Measurements from ENCODE around the gene ZFYVE28. TPM values are rescaled to one million over a fixed set of nuclear protein-coding genes. Genes with fewer than 3 reads are reported as not detected.

The ZFYVE28 gene
- total RNA-seq, 1 experiment from 2014 or later = 7.1 TPM

GRCh38 chr4:2313366-2313765 lies 105.1 kb downstream of the ZFYVE28 start:
- DNase-seq (ENCODE audit: extremely low read depth, low read depth) = no peak

GRCh38 chr4:2306773-2307410 lies 111.6 kb downstream of the ZFYVE28 start:
- no peak for DNase-seq (ENCODE audit: extremely low read depth, low read depth)

DNA sequence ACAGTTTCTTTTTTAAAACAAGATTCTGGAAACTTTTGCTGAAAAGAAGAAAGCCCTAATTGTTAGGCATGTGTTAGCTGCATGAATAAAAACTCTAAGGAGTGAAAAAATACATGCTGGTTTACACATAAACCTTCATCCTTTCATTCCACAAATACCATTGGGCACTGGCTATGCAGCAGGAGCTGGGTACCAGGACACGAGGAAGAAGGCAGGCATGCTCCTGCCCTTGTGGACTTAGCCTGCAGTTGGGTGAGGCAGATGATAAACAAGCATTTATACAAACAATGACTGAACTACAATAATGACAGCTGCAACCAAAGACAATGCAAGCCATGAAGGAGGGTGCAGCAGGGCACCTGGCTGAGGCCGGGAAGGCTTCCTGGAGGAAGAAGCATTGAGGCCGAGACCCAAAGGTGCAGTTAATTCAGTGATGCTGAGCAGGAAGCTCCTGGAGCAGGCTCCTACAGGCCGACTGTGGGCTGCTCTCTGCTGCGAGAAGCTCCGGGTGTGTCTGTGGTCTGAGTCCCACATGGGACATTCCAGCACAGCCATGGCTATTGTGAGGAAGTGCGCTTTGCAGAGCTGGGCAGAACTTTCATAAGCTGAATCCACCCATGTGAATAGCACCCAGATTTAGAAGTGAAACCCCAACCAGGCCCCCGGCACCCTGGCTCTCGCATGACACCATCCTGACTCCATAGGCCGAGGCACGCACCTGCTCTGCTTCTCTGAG lies 112.5 kb downstream of the ZFYVE28 start:
- DNase-seq (ENCODE audit: extremely low read depth, low read depth) = no peak

GRCh38 chr4:2304877-2305561 lies 113.4 kb downstream of the ZFYVE28 start:
- DNase-seq (ENCODE audit: extremely low read depth, low read depth) = no peak

DNA sequence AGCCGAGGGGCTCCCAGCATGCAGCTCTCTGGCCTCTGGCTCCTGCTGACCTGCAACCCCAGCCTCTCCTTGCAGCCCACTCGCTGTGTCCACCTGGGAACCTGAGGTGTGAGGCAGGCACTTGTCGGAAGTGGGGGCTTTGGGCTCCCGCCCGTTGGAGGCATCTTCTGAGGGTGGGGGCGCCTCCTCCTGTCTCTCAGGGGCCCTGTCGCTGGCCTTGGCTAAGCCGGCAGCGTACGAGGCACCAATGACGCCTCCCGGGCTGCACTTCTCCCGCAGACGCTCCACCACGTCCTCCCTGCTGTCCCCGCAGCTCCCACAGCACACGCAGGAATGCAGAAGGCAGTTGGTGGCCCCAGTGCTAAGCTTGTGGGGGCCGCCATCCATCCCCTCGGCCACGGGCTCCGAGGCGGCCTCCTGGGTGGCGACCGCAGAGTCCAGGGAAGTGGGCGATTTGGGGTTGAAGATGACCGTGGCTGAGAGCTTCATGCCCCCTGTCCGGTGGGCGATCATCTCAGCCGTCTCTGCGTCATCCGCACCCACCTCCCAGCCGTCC lies 114.0 kb downstream of the ZFYVE28 start:
- DNase-seq (ENCODE audit: extremely low read depth, low read depth) = no peak

DNA sequence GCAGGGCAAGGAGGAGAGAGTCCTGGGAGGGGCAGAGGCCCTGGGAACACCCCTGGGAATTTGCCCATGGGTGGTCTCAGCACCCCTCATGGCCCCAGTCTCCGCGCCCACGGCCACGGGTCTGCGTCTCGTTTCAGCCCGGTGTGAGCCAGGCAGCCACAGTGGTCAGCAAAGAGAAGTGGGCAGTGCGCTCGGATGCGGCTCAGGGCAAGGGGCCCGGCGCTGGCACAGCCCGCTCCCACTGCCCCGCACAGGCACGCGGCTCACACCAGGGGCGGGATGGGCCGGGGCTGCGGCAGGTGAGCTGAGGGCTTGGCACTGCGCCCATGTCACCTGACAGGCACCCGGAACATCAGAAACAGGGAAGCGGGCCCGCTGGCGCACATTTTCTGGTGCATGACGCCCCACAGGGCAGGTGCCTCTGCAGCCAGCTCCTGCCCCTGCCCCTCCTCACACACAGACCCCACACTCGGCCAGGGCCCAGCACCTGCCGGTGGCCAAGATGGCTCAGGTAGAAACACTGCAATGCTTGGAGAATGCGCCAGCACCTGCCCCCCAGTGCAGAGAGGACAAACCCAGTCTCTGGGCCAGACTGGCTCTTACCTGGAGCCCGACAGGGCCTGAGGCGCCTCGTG lies 114.6 kb downstream of the ZFYVE28 start:
- no peak for DNase-seq (ENCODE audit: extremely low read depth, low read depth)

GRCh38 chr4:2303121-2303685 lies 115.2 kb downstream of the ZFYVE28 start:
- no peak for DNase-seq (ENCODE audit: extremely low read depth, low read depth)

DNA sequence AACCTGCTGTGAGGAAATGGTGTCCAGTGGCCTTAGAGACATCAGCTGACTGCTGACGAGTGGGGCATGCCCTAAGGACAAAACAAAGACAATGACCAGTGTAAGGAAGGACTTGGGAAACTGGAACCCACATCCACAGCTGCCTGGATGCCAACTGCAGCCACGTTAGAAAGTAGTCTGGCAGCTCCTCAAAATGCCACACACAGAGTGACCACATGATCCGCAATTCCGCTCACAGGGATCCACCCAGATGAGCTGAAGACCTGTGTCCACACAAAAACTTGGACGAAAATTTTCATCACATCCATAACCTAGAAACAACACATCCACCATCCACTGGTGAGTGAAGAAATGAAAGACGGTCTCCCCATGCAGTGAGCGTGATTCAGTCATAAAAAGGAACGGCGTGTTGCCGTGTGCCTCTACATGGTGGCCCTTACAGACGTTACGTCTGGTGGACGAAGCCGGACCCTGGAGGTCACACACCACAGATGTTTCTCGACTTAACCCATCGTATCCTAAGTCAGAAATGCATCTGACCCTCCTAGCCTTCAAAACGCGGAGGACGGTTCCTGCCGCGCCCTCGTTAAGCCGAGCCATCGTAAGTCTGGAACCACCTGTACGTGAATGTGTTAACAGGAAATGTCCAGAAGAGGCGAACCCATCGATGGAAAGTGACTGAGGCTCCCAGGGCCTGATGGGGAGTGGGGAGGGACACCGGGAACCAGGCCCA lies 115.9 kb downstream of the ZFYVE28 start:
- no peak for DNase-seq (ENCODE audit: extremely low read depth, low read depth)

DNA sequence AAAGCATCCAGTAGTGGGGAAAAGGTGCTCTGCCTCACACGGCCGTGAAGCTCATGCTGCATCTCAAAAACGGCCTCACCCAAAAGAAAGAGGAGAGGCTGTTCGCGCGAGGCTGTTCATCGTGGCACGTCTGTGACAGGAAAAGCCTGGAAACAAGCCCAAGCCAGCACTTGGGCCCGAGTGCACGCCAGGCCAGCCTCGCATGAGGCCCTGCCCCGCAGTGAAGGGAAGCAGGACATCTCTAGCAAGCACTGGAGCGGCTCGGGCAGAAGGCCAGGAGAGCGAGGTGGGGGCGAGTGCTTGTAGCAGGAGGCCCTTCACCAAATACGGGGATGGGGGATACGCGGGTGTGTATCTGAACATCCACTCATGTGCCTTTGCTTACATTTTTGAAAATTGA lies 116.6 kb downstream of the ZFYVE28 start:
- DNase-seq (ENCODE audit: extremely low read depth, low read depth) = no peak

GRCh38 chr4:2301225-2301642 lies 117.2 kb downstream of the ZFYVE28 start:
- DNase-seq (ENCODE audit: extremely low read depth, low read depth) = no peak

GRCh38 chr4:2300431-2301224 lies 117.8 kb downstream of the ZFYVE28 start:
- DNase-seq (ENCODE audit: extremely low read depth, low read depth) = no peak

DNA sequence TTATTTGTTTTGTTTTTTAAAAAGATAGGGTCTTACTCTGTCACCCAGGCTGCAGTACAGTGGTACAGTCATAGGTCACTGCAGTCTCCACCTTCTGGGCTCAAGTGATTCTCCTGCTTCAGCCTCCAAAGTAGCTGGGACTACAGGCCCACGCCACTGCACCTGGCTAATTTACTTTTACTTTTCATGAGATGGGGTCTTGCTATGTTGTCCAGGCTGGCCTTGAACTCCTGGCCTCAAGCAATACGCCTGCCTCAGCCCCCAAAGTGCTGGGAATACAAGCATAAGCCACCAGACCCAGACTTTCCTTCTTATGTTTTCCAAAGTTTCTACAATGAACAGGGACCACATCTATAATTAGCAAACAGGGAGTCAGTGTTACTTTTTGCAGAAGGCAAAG lies 118.7 kb downstream of the ZFYVE28 start:
- DNase-seq (ENCODE audit: extremely low read depth, low read depth) = no peak

DNA sequence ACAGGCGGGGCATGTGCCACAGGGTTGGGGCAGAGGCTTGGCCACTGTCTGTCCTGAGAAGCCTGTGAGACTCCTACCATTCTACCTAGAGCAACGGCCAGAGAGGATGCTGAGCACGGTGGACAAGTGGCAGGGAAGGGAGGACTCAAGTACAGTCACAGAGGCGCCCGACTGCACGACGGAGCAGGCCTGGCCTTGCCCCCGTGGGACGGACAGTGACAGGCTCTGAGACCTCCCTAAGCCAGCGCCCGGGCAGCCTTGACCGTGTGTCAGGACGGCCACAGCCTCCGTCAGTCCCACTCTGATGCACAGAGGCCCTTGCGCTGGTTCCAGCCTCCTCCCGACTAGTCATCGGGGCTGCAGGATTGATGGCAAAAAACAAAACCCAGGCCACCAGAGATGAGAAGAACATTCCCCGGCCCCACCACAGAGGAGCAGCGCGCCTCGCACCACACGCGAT lies 119.9 kb downstream of the ZFYVE28 start:
- no peak for DNase-seq (ENCODE audit: extremely low read depth, low read depth)

- DNase-seq (ENCODE audit: extremely low read depth, low read depth) = no peak
Observed at GRCh38 chr4:2297606-2298531, 120.6 kb downstream of the ZFYVE28 start.

GRCh38 chr4:2296631-2297601 lies 121.5 kb downstream of the ZFYVE28 start:
- no peak for DNase-seq (ENCODE audit: extremely low read depth, low read depth)

GRCh38 chr4:2295900-2296442 lies 122.5 kb downstream of the ZFYVE28 start:
- no peak for DNase-seq (ENCODE audit: extremely low read depth, low read depth)

- DNase-seq (ENCODE audit: extremely low read depth, low read depth) = no peak
Observed at GRCh38 chr4:2295500-2295899, 122.9 kb downstream of the ZFYVE28 start.
